Measurements from ENCODE around the gene TRIP10. TPM values are rescaled to one million over a fixed set of nuclear protein-coding genes. Genes with fewer than 3 reads are reported as not detected.
"Not testable (repeated sequence)": the region's sequence is repeated elsewhere in the genome, so short reads cannot be mapped to it uniquely, and the experiment has no call there.

TRIP10 gene
- total RNA-seq, 1 donor from 2014 or later, result 3.0 TPM

DNA sequence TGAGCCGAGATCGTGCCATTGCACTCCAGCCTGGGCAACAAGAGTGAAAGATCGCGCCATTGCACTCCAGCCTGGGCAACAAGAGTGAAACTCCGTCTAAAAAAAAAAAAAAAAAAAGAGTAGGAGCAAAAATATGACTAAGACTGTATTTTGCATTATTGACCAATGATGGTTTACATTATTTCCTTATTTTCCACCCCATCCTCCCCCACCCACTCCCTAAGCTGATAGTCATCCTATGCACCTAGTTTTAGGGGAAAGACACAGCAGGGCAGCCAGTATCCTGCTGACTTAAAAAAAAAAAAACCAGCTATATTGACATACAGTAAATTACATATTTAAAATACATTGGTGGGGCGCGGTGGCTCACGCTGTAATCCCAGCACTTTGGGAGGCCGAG lies 58.2 kb downstream of the TRIP10 start:
- no peak for DNase-seq

DNA sequence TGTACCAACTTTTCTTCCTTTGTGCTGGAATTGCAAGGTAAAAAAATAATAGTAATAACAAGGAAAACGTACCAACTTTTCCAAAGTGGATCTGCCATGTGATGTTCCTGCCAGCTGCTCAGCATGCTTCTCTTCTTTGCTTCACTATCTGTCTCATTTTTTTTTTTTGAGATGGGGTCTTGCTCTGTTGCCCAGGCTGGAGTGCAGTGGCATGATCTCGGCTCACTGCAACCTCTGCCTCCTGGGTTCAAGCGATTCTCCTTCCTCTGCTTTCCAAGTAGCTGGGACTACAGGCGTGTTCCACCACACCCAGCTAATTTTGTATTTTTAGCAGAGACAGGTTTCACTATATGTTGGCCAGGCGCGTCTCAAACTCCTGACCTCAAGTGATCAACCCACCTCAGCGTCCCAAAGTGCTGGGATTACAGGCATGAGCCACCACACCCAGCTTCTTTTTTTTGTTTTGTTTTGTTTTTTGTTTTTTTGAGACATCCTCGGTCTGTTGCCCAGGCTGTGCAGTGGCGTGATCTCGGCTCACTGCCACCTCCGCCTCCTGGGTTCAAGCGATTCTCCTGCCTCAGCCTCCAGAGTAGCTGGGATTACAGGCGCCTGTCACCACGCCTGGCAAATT lies 60.8 kb downstream of the TRIP10 start:
- DNase-seq, result not testable (repeated sequence)

GRCh38 chr19:6800991-6801484 lies 61.6 kb downstream of the TRIP10 start:
- DNase-seq, result no peak

Other genes with a start within 250 kb of the TRIP10 start
- gene TUBB4A, start 237.4 kb upstream of the TRIP10 start, total RNA-seq, result 135 TPM
- gene TNFSF9, start 208.7 kb upstream of the TRIP10 start, total RNA-seq, result 2.2 TPM
- gene CD70, start 148.5 kb upstream of the TRIP10 start, total RNA-seq, result not detected
- gene TNFSF14, start 69.5 kb upstream of the TRIP10 start, total RNA-seq, result not detected
- 12.3 TPM for gene C3, start 19.0 kb upstream of the TRIP10 start, total RNA-seq
- 11.2 TPM for gene GPR108, start 2.1 kb upstream of the TRIP10 start, total RNA-seq
- not detected for gene SH2D3A, start 27.8 kb downstream of the TRIP10 start, total RNA-seq
- 2.5 TPM for gene VAV1, start 33.0 kb downstream of the TRIP10 start, total RNA-seq
- not detected for gene ADGRE1, start 147.9 kb downstream of the TRIP10 start, total RNA-seq